CD4-positive, alpha-beta T cell (primary cell): ENCODE measurements around the gene EMCN. TPM values are rescaled to one million over a fixed set of nuclear protein-coding genes. Genes with fewer than 3 reads are reported as not detected.

ENCODE experiments used
- ATAC-seq: fragments of 200-7000 bp; cut with Tn5 transposase; one replicate; pipeline ENCODE4 v1.10.0; 2022; ENCODE audit warnings: mild to moderate bottlenecking; ENCODE audit not compliant: poor library complexity
- CTCF ChIA-PET: fragments of 350-600 bp; sonication (Branson Sonifier 250); formaldehyde crosslinking; loops from one replicate; lab custom pipeline; 2021; ENCODE audit warnings: antibody characterized with exemption, inconsistent platforms; lab: Charles Lee
- POLR2A ChIA-PET: fragments of 350-600 bp; sonication (Branson Sonifier 250); formaldehyde crosslinking; loops from one replicate; lab custom pipeline; 2021; ENCODE audit warnings: antibody characterized with exemption, inconsistent platforms; lab: Charles Lee
- DNase-seq, 14 experiments: peaks; one replicate each; pipeline ENCODE4 v3.0.0-alpha.2; 2013 to 2020; ENCODE audit warnings: mixed read lengths in 2 of 14
- H3K27ac ChIP-seq, 2 donors: one replicate each; pipeline versions ENCODE4 v1.5.1 to v1.7.0; 2013; ENCODE audit warnings: low read length in 2 of 2, low read depth in 1 of 2, mild to moderate bottlenecking in 1 of 2
- H3K27me3 ChIP-seq, 2 experiments: 1 replicate in 1 of 2; 2 replicates in 1 of 2; pipeline versions ENCODE4 v1.6.1 to v1.7.0; 2013; ENCODE audit warnings: low read length in 2 of 2, control low read depth in 1 of 2, mild to moderate bottlenecking in 1 of 2, moderate library complexity in 1 of 2; ENCODE audit not compliant: insufficient read depth in 2 of 2, control insufficient read depth in 1 of 2
- H3K36me3 ChIP-seq: one replicate; pipeline ENCODE4 v1.6.1; 2013; ENCODE audit warnings: low read length, control low read depth; ENCODE audit not compliant: insufficient read depth
- H3K4me1 ChIP-seq: one replicate; pipeline ENCODE4 v1.6.1; 2013; ENCODE audit warnings: low read length, control low read depth; ENCODE audit not compliant: insufficient read depth
- H3K4me3 ChIP-seq: one replicate; pipeline ENCODE4 v1.5.1; 2013; ENCODE audit warnings: mild to moderate bottlenecking, low read length, moderate library complexity
- H3K9me3 ChIP-seq, 2 experiments: 1 replicate in 1 of 2; 2 replicates in 1 of 2; pipeline versions ENCODE4 v1.6.1 to v1.7.0; 2013; ENCODE audit warnings: low read length in 2 of 2, mild to moderate bottlenecking in 2 of 2, control low read depth in 1 of 2, moderate library complexity in 1 of 2; ENCODE audit not compliant: control insufficient read depth in 1 of 2, insufficient read depth in 1 of 2
- H3K27ac Mint-ChIP-seq: one replicate; pipeline ENCODE4 v1.8.0; 2020; ENCODE audit warnings: mixed read lengths
- H3K27me3 Mint-ChIP-seq: one replicate; pipeline ENCODE4 v1.8.0; 2021; ENCODE audit warnings: mixed read lengths
- H3K36me3 Mint-ChIP-seq: one replicate; pipeline ENCODE4 v1.8.0; 2021; ENCODE audit warnings: low read depth, mixed read lengths
- H3K4me1 Mint-ChIP-seq: one replicate; pipeline ENCODE4 v1.8.0; 2021; ENCODE audit warnings: low read depth, mixed read lengths
- H3K4me3 Mint-ChIP-seq: one replicate; pipeline ENCODE4 v1.8.0; 2020; ENCODE audit warnings: mild to moderate bottlenecking, mixed read lengths
- H3K9me3 Mint-ChIP-seq: one replicate; pipeline ENCODE4 v1.8.0; 2020; ENCODE audit warnings: mixed read lengths
- intact Hi-C, 2 experiments: fragments of 100-400 bp; cut with DNase I in 1 of 2; cut with micrococcal nuclease in 1 of 2; formaldehyde crosslinking; loops; one replicate each; pipeline versions ENCODE4 v1.15.1 to v1.9.0; 2023 to 2025; cut with DNase I, micrococcal nuclease
- total RNA-seq, 174 experiments: library from RNA in 2 of 174; stranded (reverse) in 2 of 174; gene quantifications; one replicate each; pipeline ENCODE4 v1.2.3 and lab custom pipeline; 2021 to 2026
- TF ChIP-seq, protein P1 (sequence below): fragments of 200-600 bp; IDR thresholded peaks from one replicate; pipeline ENCODE4 v1.8.0; 2022; ENCODE audit warnings: antibody characterized with exemption, mild to moderate bottlenecking

The EMCN gene
- total RNA-seq, 2 experiments from 2014 or later, result not detected

DNA sequence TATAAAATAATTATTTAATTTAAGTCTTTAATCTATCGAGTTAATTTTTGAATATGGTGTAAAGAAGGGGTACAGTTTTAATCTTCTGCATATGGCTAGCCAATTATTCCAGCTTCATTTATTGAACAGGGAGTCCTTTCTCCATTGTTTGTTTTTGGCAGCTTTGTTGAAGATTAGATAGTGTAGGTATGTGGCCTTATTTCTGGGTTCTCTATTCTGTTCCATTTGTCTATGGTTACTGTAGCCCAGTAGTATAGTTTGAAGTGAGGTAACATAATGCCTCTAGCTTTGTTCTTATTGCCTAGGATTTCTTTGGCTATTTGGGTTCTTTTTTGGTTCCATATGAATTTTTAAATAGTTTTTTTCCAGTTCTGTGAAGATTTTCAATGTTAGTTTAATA is 48.3 kb downstream of the EMCN start:
- TF ChIP-seq, protein P1, sequence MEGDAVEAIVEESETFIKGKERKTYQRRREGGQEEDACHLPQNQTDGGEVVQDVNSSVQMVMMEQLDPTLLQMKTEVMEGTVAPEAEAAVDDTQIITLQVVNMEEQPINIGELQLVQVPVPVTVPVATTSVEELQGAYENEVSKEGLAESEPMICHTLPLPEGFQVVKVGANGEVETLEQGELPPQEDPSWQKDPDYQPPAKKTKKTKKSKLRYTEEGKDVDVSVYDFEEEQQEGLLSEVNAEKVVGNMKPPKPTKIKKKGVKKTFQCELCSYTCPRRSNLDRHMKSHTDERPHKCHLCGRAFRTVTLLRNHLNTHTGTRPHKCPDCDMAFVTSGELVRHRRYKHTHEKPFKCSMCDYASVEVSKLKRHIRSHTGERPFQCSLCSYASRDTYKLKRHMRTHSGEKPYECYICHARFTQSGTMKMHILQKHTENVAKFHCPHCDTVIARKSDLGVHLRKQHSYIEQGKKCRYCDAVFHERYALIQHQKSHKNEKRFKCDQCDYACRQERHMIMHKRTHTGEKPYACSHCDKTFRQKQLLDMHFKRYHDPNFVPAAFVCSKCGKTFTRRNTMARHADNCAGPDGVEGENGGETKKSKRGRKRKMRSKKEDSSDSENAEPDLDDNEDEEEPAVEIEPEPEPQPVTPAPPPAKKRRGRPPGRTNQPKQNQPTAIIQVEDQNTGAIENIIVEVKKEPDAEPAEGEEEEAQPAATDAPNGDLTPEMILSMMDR, result no peak
- Mint-ChIP-seq H3K4me1 (no peaks in the 10 kb centered on the region), H3K9me3 (peaks cover 2% of the 10 kb centered on the region), H3K27ac (no peak overlapping the region), H3K27me3 (no peaks in the 10 kb centered on the region), H3K4me3 (no peak overlapping the region), H3K36me3 (no peaks in the 10 kb centered on the region)
- CTCF ChIA-PET, result interaction anchor here (0.8 kb wide), 1 partner anchor 100 kb away, joined by 3 read pairs; no protein-coding TSS in a partner anchor
- ATAC-seq (no peak), DNase-seq (no peak)
- Histone ChIP-seq H3K4me3 (no peak overlapping the region), H3K36me3 (no peaks in the 10 kb centered on the region), H3K9me3 (no peaks in the 10 kb centered on the region), H3K4me1 (no peaks in the 10 kb centered on the region), H3K27me3 (no peaks in the 10 kb centered on the region), H3K27ac (no peak overlapping the region)
- intact Hi-C loops, result no loop called here
- POLR2A ChIA-PET, result no interaction called here

DNA sequence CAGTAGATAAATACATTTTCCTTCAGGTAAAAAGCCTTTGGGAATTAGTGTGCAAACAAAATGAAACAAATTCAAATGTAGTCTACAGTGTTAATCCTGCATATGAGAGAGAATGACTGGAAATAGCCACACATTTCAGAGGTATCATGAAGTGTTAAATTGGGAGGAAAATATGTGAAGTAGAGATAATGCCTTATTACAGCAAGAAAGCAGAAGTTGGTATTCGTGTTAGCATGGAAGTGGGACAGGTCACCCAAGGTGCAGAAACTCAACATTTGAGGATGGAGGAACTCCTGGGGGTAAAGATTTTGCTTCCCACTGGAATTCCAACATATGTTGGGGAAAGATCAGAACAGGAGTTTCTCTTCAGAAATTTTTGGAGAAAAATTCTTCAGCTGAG is 51.3 kb downstream of the EMCN start:
- no peaks in the 10 kb centered on the region for H3K4me1 ChIP-seq
- ChIA-PET CTCF (no interaction called here), POLR2A (no interaction called here)
- no peaks in the 10 kb centered on the region for H3K4me1 Mint-ChIP-seq
- H3K36me3 ChIP-seq, result no peaks in the 10 kb centered on the region
- TF ChIP-seq, protein P1, result no peak
- H3K27ac Mint-ChIP-seq, result no peak overlapping the region
- peaks cover 2% of the 10 kb centered on the region for H3K9me3 Mint-ChIP-seq
- H3K27me3 ChIP-seq, result no peaks in the 10 kb centered on the region
- H3K27me3 Mint-ChIP-seq, result no peaks in the 10 kb centered on the region
- H3K4me3 ChIP-seq, result no peak overlapping the region
- no peaks in the 10 kb centered on the region for H3K9me3 ChIP-seq
- no peaks in the 10 kb centered on the region for H3K36me3 Mint-ChIP-seq
- ATAC-seq (no peak), DNase-seq (no peak)
- H3K4me3 Mint-ChIP-seq, result no peak overlapping the region
- no peak overlapping the region for H3K27ac ChIP-seq
- intact Hi-C loops, result no loop called here

DNA sequence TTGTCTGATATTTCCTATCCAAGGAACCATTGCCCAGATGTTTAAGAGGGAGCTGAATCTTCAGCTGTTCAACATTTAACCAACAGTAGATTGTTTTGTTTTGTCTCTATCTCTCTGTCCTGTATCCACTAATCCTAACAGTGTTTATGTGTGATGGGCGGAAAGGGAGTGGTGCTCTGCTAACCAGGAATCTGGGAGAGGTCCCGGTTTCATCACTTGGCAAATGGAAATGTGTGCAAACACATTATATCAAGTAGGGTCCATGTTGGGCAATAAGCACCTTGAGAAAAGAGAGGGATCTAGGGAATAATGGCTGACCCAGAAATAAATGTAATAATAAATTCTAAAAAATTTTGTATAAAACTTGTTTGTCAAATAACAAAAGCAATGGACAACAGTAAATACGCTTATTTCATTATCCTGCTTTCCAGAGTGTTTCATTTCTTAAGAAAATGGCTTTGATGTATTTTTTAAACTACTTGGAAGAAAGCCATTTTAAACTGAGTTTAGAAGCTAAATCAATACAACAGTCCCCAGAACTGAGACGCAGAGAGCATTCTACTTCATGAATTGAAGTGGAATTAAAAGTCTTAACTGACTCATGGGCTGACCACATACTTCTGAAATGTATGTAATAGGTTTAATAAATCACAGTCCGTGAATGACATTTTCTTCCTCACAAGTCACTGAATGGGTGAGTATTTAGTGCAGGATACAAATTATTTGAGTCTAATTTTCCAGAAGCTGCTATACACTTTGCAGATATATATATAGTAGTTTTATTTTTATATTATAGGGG is 55.8 kb downstream of the EMCN start:
- Mint-ChIP-seq H3K27me3 (no peaks in the 10 kb centered on the region), H3K9me3 (peaks cover 2% of the 10 kb centered on the region), H3K36me3 (no peaks in the 10 kb centered on the region), H3K27ac (no peak overlapping the region), H3K4me1 (peaks cover 32% of the 10 kb centered on the region), H3K4me3 (no peak overlapping the region)
- ATAC-seq, result no peak
- H3K27ac ChIP-seq, result no peak overlapping the region
- intact Hi-C loops, result no loop called here
- CTCF ChIA-PET, result no interaction called here
- TF ChIP-seq, protein P1, result no peak
- no peaks in the 10 kb centered on the region for H3K36me3 ChIP-seq
- POLR2A ChIA-PET, result no interaction called here
- no peak for DNase-seq
- no peaks in the 10 kb centered on the region for H3K9me3 ChIP-seq
- no peak overlapping the region for H3K4me3 ChIP-seq
- H3K4me1 ChIP-seq, result no peaks in the 10 kb centered on the region
- no peaks in the 10 kb centered on the region for H3K27me3 ChIP-seq
